Retinal pigment epithelial cell (primary cell): ENCODE data around the gene NRARP.

Experiments used
- DNase-seq: peaks from one replicate; pipeline ENCODE4 v3.0.0-alpha.2; 2010; ENCODE audit warnings: low read depth
- H3K4me3 ChIP-seq: 2 replicates; pipeline ENCODE4 v1.5.1; 2011; ENCODE audit warnings: mild to moderate bottlenecking, low read length, control low read depth, moderate library complexity
- TF ChIP-seq, protein P1 (sequence below): conservative IDR thresholded peaks from 2 replicates; pipeline ENCODE4 v1.5.1; 2011; ENCODE audit warnings: low read depth, low read length, control low read depth, inconsistent platforms

Gene NRARP

GRCh38 chr9:137271696-137272076 is 30.4 kb downstream of the NRARP start:
- no peak for DNase-seq
- TF ChIP-seq, protein P1, sequence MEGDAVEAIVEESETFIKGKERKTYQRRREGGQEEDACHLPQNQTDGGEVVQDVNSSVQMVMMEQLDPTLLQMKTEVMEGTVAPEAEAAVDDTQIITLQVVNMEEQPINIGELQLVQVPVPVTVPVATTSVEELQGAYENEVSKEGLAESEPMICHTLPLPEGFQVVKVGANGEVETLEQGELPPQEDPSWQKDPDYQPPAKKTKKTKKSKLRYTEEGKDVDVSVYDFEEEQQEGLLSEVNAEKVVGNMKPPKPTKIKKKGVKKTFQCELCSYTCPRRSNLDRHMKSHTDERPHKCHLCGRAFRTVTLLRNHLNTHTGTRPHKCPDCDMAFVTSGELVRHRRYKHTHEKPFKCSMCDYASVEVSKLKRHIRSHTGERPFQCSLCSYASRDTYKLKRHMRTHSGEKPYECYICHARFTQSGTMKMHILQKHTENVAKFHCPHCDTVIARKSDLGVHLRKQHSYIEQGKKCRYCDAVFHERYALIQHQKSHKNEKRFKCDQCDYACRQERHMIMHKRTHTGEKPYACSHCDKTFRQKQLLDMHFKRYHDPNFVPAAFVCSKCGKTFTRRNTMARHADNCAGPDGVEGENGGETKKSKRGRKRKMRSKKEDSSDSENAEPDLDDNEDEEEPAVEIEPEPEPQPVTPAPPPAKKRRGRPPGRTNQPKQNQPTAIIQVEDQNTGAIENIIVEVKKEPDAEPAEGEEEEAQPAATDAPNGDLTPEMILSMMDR, result no peak
- no peak overlapping the region for H3K4me3 ChIP-seq

DNA sequence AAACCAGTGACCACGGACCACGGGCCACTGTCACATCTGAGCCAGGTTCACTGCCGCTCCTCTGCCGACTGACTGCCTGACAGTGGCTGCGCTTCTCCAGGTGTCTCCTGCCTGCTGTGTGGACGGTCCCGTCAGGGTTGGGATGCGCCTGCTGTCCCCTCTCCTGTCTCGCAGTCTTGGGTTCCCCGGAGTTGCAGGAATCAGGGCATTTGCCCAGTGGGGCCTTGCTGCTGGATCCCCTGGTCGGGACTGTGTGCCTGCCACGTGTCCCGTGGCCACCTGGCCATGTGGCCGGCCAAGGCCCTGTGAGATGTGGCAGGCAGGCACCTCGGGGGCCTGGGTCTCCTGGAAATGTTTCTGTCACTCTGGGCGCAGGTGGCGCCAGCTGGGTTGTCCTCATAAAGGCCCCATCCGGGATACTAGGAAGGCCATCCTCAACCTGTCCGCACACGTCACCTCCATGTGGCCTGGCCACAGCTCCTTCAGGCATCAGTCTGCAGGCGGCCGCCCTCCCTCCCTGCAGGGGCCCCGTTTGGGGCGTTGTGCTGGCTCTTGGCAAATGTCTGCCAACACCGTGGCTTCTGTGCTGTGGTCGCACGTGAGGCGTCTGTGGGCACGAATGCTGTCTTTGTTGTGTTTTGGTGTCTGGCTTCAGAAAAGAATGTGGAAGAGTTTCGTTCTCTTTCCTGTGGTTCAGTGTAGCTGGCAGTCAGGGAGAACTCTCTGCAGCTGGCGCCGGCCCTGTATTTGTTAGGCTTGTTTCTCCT is 31.0 kb downstream of the NRARP start:
- TF ChIP-seq, protein P1, result no peak
- DNase-seq, result no peak
- H3K4me3 ChIP-seq, result no peak overlapping the region

GRCh38 chr9:137269231-137269772 is 32.8 kb downstream of the NRARP start:
- no peak for DNase-seq
- no peak overlapping the region for H3K4me3 ChIP-seq
- TF ChIP-seq, protein P1, result no peak

- no peak for DNase-seq
- no peak overlapping the region for H3K4me3 ChIP-seq
- TF ChIP-seq, protein P1, result no peak
Observed at GRCh38 chr9:137268538-137269201, 33.4 kb downstream of the NRARP start.

GRCh38 chr9:137267933-137268355 is 34.1 kb downstream of the NRARP start:
- no peak for DNase-seq
- TF ChIP-seq, protein P1, result no peak
- H3K4me3 ChIP-seq, result no peak overlapping the region

- no peak overlapping the region for H3K4me3 ChIP-seq
- DNase-seq, result no peak
- TF ChIP-seq, protein P1, result no peak
Observed at GRCh38 chr9:137266585-137267453, 35.3 kb downstream of the NRARP start.
